ENCODE data around the gene MZT2B.
"Not testable (repeated sequence)": the region's sequence is repeated elsewhere in the genome, so short reads cannot be mapped to it uniquely, and the experiment has no call there.

Gene MZT2B

GRCh38 chr2:130150181-130151144 lies 31.6 kb upstream of the MZT2B start:
- no peak for TF ChIP-seq CTCF (conservative IDR thresholded peaks at IDR 0.05)
- H3K27ac ChIP-seq = no peak overlapping the region

- H3K27ac ChIP-seq = not testable (repeated sequence)
Observed at GRCh38 chr2:130151145-130151512, 30.9 kb upstream of the MZT2B start.

- H3K27ac ChIP-seq = not testable (repeated sequence)
Observed at GRCh38 chr2:130152136-130152815, 29.8 kb upstream of the MZT2B start.

GRCh38 chr2:130152816-130153595 lies 29.1 kb upstream of the MZT2B start:
- no peak overlapping the region for H3K27ac ChIP-seq
- TF ChIP-seq CTCF (conservative IDR thresholded peaks at IDR 0.05) = no peak

GRCh38 chr2:130153721-130154422 lies 28.2 kb upstream of the MZT2B start:
- not testable (repeated sequence) for H3K27ac ChIP-seq

- not testable (repeated sequence) for H3K27ac ChIP-seq
Observed at GRCh38 chr2:130154423-130154770, 27.7 kb upstream of the MZT2B start.

- no peak for TF ChIP-seq CTCF (conservative IDR thresholded peaks at IDR 0.05)
- H3K27ac ChIP-seq = peak overlapping the region; percentile 52; the same call in 1 of the 2 replicates
Observed at GRCh38 chr2:130154773-130155765, 27.0 kb upstream of the MZT2B start.

- peak; percentile 83 for TF ChIP-seq CTCF (conservative IDR thresholded peaks at IDR 0.05)
- H3K27ac ChIP-seq = peak overlapping the region; percentile 52; the same call in 1 of the 2 replicates
Observed at GRCh38 chr2:130155956-130156623, 26.0 kb upstream of the MZT2B start.
